GM13976 (cell line): ENCODE results near the gene ADAMTS7.

Source experiments
- DNase-seq: peaks from one replicate; pipeline ENCODE4 v3.0.0; 2012; ENCODE audit warnings: low spot score
- CTCF ChIP-seq: IDR thresholded peaks from 2 replicates; pipeline ENCODE4 v1.5.1; 2012; ENCODE audit warnings: borderline replicate concordance, mild to moderate bottlenecking; ENCODE audit not compliant: insufficient read depth; ENCODE audit errors: extremely low read depth, missing control alignments, control extremely low read depth
- in situ Hi-C: fragments of 300-500 bp; cut with MboI; formaldehyde crosslinking; loops from one replicate; pipeline ENCODE4 v1.12.0; 2022; ENCODE audit warnings: low sequenced_read_pairs, mixed read lengths, inconsistent platforms; ENCODE audit not compliant: unreplicated experiment

ADAMTS7 gene

GRCh38 chr15:78828920-78829319, 17.7 kb upstream of the ADAMTS7 start:
- TF ChIP-seq CTCF, result no peak
- no peak for DNase-seq
- in situ Hi-C loops, result no loop called here

- in situ Hi-C loops, result no loop called here
- TF ChIP-seq CTCF, result no peak
- no peak for DNase-seq
Observed at GRCh38 chr15:78822514-78822913, 11.2 kb upstream of the ADAMTS7 start.

- no peak for DNase-seq
- in situ Hi-C loops, result no loop called here
- TF ChIP-seq CTCF, result no peak
Observed at GRCh38 chr15:78811825-78812183, 540 bp upstream of the ADAMTS7 start.

- DNase-seq, result peak; percentile 67
- in situ Hi-C loops, result no loop called here
- TF ChIP-seq CTCF, result no peak
Observed at GRCh38 chr15:78810362-78811123, 721 bp downstream of the ADAMTS7 start.

- TF ChIP-seq CTCF, result no peak
- no peak for DNase-seq
- in situ Hi-C loops, result no loop called here
Observed at GRCh38 chr15:78810003-78810361, 1.3 kb downstream of the ADAMTS7 start.

- in situ Hi-C loops, result no loop called here
- TF ChIP-seq CTCF, result no peak
- peak; percentile 68 for DNase-seq
Observed at GRCh38 chr15:78808550-78808949, 2.7 kb downstream of the ADAMTS7 start.
